GDM1 (cell line): ENCODE results near the gene UFSP2.
"Not testable (repeated sequence)": the region's sequence is repeated elsewhere in the genome, so short reads cannot be mapped to it uniquely, and the experiment has no call there.

ENCODE experiments used
- DNase-seq: peaks from one replicate; lab custom pipeline; 2025; lab: John Stamatoyannopoulos, UW

Gene UFSP2

DNA sequence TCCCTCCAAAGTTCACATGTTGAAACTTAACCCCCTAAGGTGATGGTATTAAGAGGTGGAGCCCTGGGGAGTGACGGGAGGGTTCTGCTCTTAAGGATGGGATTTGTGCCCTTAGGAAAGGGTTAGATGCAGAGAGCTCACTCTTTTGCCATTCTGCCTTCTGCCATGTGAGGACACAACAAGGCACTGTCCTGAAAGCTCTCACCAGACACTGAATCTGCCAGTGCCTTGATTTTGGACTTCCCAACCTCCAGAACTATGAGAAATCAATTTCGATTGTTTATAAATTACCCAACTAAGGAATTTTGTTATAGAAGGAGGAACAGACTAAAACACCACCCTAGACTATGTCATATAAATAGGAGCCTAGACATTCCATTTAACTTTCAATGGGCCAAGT lies 41.7 kb downstream of the UFSP2 start:
- no peak for DNase-seq

GRCh38 chr4:185383451-185383850 lies 42.3 kb downstream of the UFSP2 start:
- no peak for DNase-seq

GRCh38 chr4:185382754-185383153 lies 43.0 kb downstream of the UFSP2 start:
- no peak for DNase-seq

- no peak for DNase-seq
These were observed 44.2 kb downstream of the UFSP2 start for GRCh38 chr4:185381288-185382196.

DNA sequence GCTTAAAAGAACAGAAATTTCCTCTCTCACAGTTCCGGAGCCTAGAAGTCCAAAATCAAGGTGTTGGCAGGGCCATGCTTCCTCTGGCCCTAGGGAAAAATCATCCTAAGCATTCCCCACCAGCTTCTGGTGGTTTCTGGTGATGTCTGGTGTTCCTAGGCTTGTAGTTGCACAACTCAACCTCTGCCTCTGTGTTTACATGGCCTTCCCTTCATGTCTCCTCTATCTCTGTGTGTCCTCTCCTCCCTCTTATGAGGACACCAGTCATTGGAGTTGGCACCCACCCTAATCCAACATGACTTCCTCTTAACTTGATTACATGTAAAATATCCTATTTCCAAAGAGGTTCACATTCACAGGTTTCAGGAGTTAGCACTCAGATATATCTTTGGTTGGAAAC lies 45.4 kb downstream of the UFSP2 start:
- no peak for DNase-seq

DNA sequence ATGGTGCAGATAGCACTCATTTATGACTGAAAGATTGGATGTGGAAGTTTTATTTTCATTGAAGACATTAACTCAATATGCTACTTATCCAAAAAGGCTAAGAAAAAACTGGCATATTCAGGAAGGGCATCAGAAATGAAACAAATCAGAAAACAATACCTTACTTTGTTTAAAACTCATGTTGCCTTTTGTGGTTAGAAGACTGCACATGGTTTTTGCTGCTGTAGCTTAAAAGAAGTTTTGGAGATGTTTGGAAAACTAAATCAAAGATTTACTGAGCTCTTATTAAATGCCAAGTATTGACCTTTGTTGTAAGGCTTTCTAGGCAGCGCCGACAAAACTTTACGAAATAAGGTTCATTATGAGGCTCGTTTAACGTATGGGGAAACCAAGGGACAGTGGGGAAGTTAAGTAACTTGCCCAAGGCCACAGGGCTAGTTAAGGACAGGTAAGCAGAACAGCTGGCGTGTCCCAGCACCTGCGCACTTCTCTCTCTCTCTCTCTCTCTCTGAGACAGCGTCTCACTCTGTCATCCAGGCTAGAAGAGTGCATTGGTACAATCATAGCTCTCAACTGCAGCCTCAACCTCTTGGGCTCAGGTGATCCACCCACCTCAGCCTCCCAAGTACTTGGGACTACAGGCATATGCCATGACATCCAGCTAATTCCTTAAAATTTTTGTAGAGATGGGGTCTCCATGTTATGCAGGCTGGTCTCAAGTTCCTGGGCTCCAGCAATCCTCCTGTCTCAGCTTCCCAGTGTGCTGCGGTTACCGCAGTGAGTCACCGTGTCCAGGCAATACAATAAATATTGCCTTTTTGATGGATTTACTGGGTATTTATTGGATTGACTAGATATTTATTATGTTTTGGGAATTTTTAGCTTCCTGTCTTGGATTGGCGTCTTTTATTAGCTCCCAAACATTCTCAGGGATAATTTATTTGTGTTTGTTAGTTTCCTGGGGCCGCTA lies 46.2 kb downstream of the UFSP2 start:
- DNase-seq, result no peak

DNA sequence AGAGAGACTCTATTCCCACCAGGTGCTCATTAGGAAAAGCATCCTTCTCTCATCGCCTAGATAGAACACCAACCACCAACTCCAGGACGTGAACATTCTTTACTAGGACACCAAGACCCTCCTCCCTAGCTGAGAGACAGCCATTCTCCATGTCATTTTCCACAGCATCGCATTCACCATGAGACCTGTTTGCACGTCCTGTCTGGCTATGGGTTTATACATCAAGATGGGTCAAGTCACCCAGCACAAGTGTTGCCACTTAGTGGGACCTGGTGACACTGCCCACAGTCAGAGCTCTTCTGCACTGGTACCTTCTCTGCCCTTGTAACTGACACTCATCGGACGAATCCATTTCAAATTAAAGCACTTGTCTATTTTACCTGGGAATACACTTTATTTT lies 47.5 kb downstream of the UFSP2 start:
- no peak for DNase-seq

- no peak for DNase-seq
These were observed 51.2 kb downstream of the UFSP2 start for GRCh38 chr4:185374573-185374972.

DNA sequence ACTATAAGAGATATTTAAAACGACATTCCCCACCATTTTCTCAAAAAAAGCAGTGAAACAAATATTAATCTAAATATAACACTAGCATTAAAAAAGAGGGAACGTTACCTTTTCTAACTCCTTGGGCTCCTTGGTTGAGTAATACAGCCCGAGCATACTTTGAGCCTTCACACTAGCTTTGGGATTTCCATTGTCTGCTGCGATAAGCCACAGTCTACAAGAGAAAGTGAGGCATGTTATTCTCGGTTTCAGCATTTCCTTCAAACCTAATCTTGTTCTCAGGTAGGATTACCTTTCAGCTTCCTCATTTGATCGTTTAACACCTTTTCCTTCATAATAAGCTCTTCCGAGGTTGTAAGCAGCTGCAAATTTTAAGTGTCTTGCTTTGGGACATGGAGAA lies 51.7 kb downstream of the UFSP2 start:
- DNase-seq, result no peak

GRCh38 chr4:185371702-185372101 lies 54.1 kb downstream of the UFSP2 start:
- DNase-seq, result no peak

GRCh38 chr4:185370268-185370949 lies 55.4 kb downstream of the UFSP2 start:
- DNase-seq, result no peak

DNA sequence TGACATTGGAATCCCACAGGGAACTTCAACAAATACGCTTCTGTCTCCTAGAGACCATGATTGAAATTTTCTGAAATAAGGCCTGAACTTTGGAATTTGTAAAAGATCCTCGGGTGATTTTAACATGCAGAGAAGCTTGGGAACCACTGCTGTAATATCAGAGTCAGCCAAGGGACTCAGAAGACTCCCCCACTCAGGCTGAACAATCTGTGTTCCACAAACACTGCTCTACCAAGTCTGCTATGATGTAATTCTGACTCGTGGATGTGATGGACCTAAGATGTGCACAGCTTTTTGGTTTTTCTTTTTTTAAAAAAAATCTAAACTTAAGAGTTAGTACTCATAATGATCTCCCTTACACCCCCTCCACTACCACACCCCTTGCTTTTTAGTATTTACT lies 56.0 kb downstream of the UFSP2 start:
- DNase-seq, result no peak

DNA sequence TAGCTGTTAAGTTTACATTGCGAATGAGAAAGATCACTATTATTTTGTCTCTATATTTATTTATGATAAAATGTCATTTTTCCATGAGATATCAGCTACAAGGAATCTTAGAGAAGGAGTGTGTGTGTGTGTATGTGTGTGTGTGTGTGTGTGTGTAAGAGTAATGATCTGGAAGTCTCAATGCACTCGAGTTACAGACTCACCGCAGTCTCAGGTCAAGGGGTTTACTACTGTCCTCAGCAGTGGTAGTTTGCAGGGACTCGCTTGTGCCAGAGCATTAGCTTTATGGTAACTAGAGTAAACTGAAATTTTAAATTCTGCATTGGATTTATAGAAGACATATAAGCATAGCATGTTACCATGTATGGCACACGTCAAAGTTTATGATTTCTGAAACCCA lies 60.9 kb downstream of the UFSP2 start:
- no peak for DNase-seq

- DNase-seq, result no peak
These were observed 62.5 kb downstream of the UFSP2 start for GRCh38 chr4:185363251-185363650.

DNA sequence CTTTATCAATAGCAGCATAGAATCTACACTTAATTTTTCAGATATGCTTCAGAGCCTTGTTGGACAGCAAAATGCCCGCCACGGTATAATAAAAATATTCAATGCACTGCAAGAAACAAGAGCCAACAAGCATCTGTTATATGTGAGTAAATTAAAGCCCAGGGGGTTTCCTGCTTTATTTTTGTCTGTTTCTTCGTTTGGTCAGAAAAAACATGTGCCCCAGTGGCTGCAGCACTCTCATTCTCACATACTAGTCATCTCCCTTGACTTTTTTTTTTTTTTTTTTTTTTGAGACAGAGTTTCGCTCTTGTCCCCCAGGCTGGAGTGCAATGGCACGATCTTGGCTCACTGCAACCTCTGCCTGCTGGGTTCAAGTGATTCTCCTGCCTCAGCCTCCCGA lies 63.2 kb downstream of the UFSP2 start:
- not testable (repeated sequence) for DNase-seq

DNA sequence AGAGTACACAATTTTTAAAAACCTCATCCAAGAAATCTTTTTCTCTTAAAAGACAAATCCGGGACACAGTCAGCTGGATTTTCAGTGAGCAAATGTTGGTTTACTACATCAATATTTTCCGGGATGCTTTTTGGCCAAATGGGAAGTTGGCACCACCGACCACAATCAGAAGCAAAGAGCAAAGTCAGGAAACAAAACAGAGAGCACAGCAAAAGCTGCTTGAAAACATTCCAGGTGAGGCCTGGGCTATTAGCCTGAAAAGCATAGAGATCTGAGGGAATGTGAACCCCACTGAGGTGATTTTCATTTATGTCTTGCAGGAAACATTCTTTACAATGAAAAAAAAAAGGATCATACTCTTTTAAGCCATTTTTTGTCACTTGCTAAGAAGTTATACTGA lies 63.9 kb downstream of the UFSP2 start:
- DNase-seq, result no peak

- no peak for DNase-seq
These were observed 65.9 kb downstream of the UFSP2 start for GRCh38 chr4:185359767-185360446.

GRCh38 chr4:185358959-185359358 lies 66.8 kb downstream of the UFSP2 start:
- no peak for DNase-seq

GRCh38 chr4:185358514-185358913 lies 67.2 kb downstream of the UFSP2 start:
- DNase-seq, result no peak

DNA sequence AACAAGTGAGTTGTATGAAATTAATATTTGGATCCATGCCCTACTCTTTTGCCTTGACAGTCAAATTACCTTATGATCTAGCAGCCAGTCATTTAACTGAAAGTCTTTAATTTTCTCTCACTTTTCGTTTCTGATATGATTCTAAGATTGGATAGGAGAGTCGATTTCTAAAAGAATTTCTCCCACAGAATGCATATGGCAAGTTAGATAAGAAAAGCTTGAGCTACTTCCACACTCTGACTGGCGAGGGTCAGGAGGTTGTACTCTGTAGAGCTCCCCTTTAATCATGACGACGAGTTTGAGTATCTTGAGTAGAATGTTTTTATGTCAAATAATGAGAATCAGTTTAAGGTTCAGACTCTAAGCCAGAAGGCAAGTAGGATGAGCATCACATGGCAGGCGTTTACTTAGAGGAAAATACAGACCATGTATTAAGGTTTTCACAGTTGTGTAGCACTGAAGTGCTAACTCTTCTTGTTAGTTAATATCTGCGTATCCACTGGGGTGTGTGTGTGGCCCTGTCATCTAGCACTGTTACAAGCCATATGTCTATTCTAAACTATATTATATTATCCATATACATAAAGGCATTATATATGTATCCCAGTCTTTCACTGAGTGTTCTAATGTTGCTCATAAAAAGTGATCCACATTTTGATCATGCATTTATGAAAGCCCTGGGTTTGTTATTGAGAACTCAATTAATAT lies 67.9 kb downstream of the UFSP2 start:
- DNase-seq, result no peak

DNA sequence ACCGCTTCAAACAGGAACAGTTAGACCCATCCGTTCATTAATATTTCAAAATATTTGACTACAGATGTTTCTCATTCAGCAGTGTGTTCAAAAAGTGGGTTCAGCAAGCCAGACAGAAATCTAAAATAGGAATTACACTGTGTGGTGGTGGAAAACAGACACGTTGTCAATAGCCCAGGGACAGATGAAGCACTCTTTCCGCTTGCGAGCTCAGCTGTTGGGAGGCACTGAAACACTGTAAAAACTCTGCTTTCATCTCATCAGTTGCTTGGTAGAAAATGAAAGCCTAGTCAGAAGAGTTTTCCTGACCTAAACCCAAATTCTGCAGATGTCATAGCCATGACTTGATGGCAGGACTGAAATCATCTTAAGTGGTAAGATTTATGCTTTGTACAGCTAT lies 68.6 kb downstream of the UFSP2 start:
- DNase-seq, result no peak
